KMS-11 (cell line): ENCODE results near the gene EML6.

Experiments used
- H2AFZ ChIP-seq: fragments of 200-600 bp; sonication (generic); 2 replicates; pipeline ENCODE4 v1.6.1; 2016; ENCODE audit warnings: antibody characterized with exemption, mixed run types, low read depth
- H3K27ac ChIP-seq: fragments of 200-600 bp; sonication (generic); 2 replicates; pipeline ENCODE4 v1.6.1; 2016; ENCODE audit warnings: mild to moderate bottlenecking, mixed run types
- H3K27me3 ChIP-seq: fragments of 200-600 bp; sonication (generic); 2 replicates; pipeline ENCODE4 v1.6.1; 2017; ENCODE audit warnings: mild to moderate bottlenecking, low read depth, mixed run types, moderate library complexity; ENCODE audit not compliant: insufficient read depth
- H3K36me3 ChIP-seq: fragments of 200-600 bp; sonication (generic); 2 replicates; pipeline ENCODE4 v1.6.1; 2017; ENCODE audit warnings: mild to moderate bottlenecking, mixed run types; ENCODE audit not compliant: insufficient read depth
- H3K4me1 ChIP-seq: fragments of 200-600 bp; sonication (generic); 2 replicates; pipeline ENCODE4 v1.6.1; 2016; ENCODE audit warnings: mild to moderate bottlenecking, low read depth, mixed run types; ENCODE audit not compliant: poor library complexity, severe bottlenecking
- H3K4me2 ChIP-seq: fragments of 200-600 bp; sonication (generic); 2 replicates; pipeline ENCODE4 v1.7.0; 2016; ENCODE audit warnings: mild to moderate bottlenecking, mixed run types
- H3K4me3 ChIP-seq: fragments of 200-600 bp; sonication (generic); IDR thresholded peaks from 2 replicates; pipeline ENCODE4 v1.6.1; 2017; ENCODE audit warnings: low read depth, low read length, mixed read lengths; ENCODE audit not compliant: insufficient read depth
- H3K79me2 ChIP-seq: fragments of 200-600 bp; sonication (generic); 2 replicates; pipeline ENCODE4 v1.6.1; 2016; ENCODE audit warnings: low read depth, mixed run types; ENCODE audit not compliant: insufficient read depth
- H3K9ac ChIP-seq: fragments of 200-600 bp; sonication (generic); 2 replicates; pipeline ENCODE4 v1.6.1; 2016; ENCODE audit warnings: mild to moderate bottlenecking, mixed run types
- H4K20me1 ChIP-seq: fragments of 200-600 bp; sonication (generic); 2 replicates; pipeline ENCODE4 v1.6.1; 2016; ENCODE audit warnings: mild to moderate bottlenecking, mixed run types; ENCODE audit not compliant: insufficient read depth
- CTCF ChIP-seq: fragments of 200-600 bp; sonication (generic); conservative IDR thresholded peaks from 2 replicates; pipeline ENCODE4 v1.6.1; 2017; ENCODE audit warnings: low read depth, mild to moderate bottlenecking, antibody characterized with exemption, low read length, moderate library complexity, mixed read lengths

EML6 gene

GRCh38 chr2:54845094-54845493 lies 121.6 kb downstream of the EML6 start:
- H4K20me1 ChIP-seq: no peaks in the 10 kb centered on the region
- H3K79me2 ChIP-seq: no peaks in the 10 kb centered on the region
- TF ChIP-seq CTCF: no peak
- no peak overlapping the region for H3K4me3 ChIP-seq
- H3K4me2 ChIP-seq: no peak overlapping the region
- H3K27me3 ChIP-seq: no peaks in the 10 kb centered on the region
- no peak overlapping the region for H3K9ac ChIP-seq
- no peaks in the 10 kb centered on the region for H3K36me3 ChIP-seq
- no peak overlapping the region for H3K27ac ChIP-seq
- no peak overlapping the region for H2AFZ ChIP-seq
- H3K4me1 ChIP-seq: no peaks in the 10 kb centered on the region

GRCh38 chr2:54845514-54845913 lies 122.1 kb downstream of the EML6 start:
- Histone ChIP-seq H3K36me3 (no peaks in the 10 kb centered on the region), H3K27me3 (no peaks in the 10 kb centered on the region), H3K79me2 (no peaks in the 10 kb centered on the region), H3K27ac (no peak overlapping the region), H2AFZ (no peak overlapping the region), H3K4me1 (no peaks in the 10 kb centered on the region), H4K20me1 (no peaks in the 10 kb centered on the region), H3K9ac (no peak overlapping the region), H3K4me2 (no peak overlapping the region), H3K4me3 (no peak overlapping the region)
- no peak for TF ChIP-seq CTCF

GRCh38 chr2:54850171-54851122 lies 127.0 kb downstream of the EML6 start:
- Histone ChIP-seq H3K27ac (no peak overlapping the region), H3K27me3 (no peaks in the 10 kb centered on the region), H3K4me1 (no peaks in the 10 kb centered on the region), H3K4me3 (no peak overlapping the region), H3K79me2 (no peaks in the 10 kb centered on the region), H3K9ac (no peak overlapping the region), H4K20me1 (no peaks in the 10 kb centered on the region), H3K36me3 (no peaks in the 10 kb centered on the region), H3K4me2 (no peak overlapping the region), H2AFZ (no peak overlapping the region)
- no peak for TF ChIP-seq CTCF

- Histone ChIP-seq H3K36me3 (no peaks in the 10 kb centered on the region), H4K20me1 (no peaks in the 10 kb centered on the region), H3K4me3 (no peak overlapping the region), H3K9ac (no peak overlapping the region), H3K27me3 (no peaks in the 10 kb centered on the region), H3K79me2 (no peaks in the 10 kb centered on the region), H3K4me2 (no peak overlapping the region), H3K4me1 (no peaks in the 10 kb centered on the region), H2AFZ (no peak overlapping the region), H3K27ac (no peak overlapping the region)
- no peak for TF ChIP-seq CTCF
Observed at GRCh38 chr2:54853616-54854310, 130.3 kb downstream of the EML6 start.
